Psoas muscle (tissue), 8 donors: Measurements from ENCODE around the gene PDIA6. TPM values are rescaled to one million over a fixed set of nuclear protein-coding genes. Genes with fewer than 3 reads are reported as not detected.

Source experiments
- ATAC-seq, 4 donors: fragments of 200-7000 bp; cut with Tn5 transposase; one replicate each; pipeline ENCODE4 v1.9.1; 2020; ENCODE audit warnings: moderate library complexity in 3 of 4, mild to moderate bottlenecking in 2 of 4
- DNase-seq, 2 donors: peaks; one replicate each; pipeline ENCODE4 v3.0.0-alpha.2; 2020
- H3K27ac ChIP-seq: fragments of 200-600 bp; one replicate; pipeline ENCODE4 v1.8.0; 2022
- H3K27me3 ChIP-seq, 3 donors: fragments of 200-600 bp in 1 of 3; one replicate each; pipeline versions ENCODE4 v1.6.1 to v1.8.0; 2013 to 2022; ENCODE audit warnings: low read length in 2 of 3, mild to moderate bottlenecking in 2 of 3, moderate library complexity in 1 of 3; ENCODE audit not compliant: insufficient read depth in 3 of 3
- H3K36me3 ChIP-seq, 2 donors: fragments of 200-600 bp in 1 of 2; one replicate each; pipeline versions ENCODE4 v1.6.1 to v1.8.0; 2013 to 2022; ENCODE audit warnings: low read depth in 1 of 2, mild to moderate bottlenecking in 1 of 2, moderate library complexity in 1 of 2; ENCODE audit not compliant: insufficient read depth in 1 of 2
- H3K4me1 ChIP-seq: fragments of 200-600 bp; one replicate; pipeline ENCODE4 v1.8.0; 2022
- H3K4me3 ChIP-seq: fragments of 200-600 bp; one replicate; pipeline ENCODE4 v1.8.0; 2022; ENCODE audit warnings: mild to moderate bottlenecking
- H3K9me3 ChIP-seq: fragments of 200-600 bp; one replicate; pipeline ENCODE4 v1.8.0; 2022
- WGBS, 3 donors: extraction: QIAGEN DNeasy Blood & Tissue Kit; methylation state at CpG; one replicate each; pipeline versions ENCODE4 v1.1.6 to v1.1.7; 2013; 5-methylcytosine and 5-hydroxymethylcytosine counted together
- intact Hi-C, 2 donors: fragments of 100-400 bp; cut with DNase I; formaldehyde crosslinking; loops; one replicate each; pipeline versions ENCODE4 v1.11.0 to v1.14.2; 2022
- polyA plus RNA-seq, 3 donors: library from polyadenylated mRNA; stranded (reverse); fragments of 200-250 nt; gene quantifications; one replicate each; pipeline ENCODE4 v1.2.3, GENCODE V29; 2013
- total RNA-seq, 4 donors: library from RNA; stranded (reverse); fragmentation: NEBNext Ultra II Directional in 2 of 4; extraction: Animal tissue kit (Norgen Biotek cat#: 25700) in 2 of 4; gene quantifications; one replicate each; pipeline versions ENCODE4 v1.2.1 to v1.2.4, GENCODE V29; 2021 to 2023
- TF ChIP-seq, protein P1 (sequence below): fragments of 200-600 bp; IDR thresholded peaks from one replicate; pipeline ENCODE4 v1.8.0; 2022; ENCODE audit warnings: antibody characterized with exemption
- donor health status: healthy with polysubstance abuse.
- donor health status: DM: no; HTN: no; CAD: no; lungs with moderate emphysema.
- donor health status: Bipolar disorder and iron deficiency.
- donor health status: healthy.
- donor health status: DM: yes; HTN: yes; CAD: no.
- donor health status: DM: no; HTN: no; CAD: no.
- donor health status: DM: no; HTN: no; CAD: no.
- donor health status: DM: yes; HTN: yes; CAD: no.

The PDIA6 gene
- total and polyA plus RNA-seq, 7 donors: 40.1 to 139 (median 56.7) TPM

DNA sequence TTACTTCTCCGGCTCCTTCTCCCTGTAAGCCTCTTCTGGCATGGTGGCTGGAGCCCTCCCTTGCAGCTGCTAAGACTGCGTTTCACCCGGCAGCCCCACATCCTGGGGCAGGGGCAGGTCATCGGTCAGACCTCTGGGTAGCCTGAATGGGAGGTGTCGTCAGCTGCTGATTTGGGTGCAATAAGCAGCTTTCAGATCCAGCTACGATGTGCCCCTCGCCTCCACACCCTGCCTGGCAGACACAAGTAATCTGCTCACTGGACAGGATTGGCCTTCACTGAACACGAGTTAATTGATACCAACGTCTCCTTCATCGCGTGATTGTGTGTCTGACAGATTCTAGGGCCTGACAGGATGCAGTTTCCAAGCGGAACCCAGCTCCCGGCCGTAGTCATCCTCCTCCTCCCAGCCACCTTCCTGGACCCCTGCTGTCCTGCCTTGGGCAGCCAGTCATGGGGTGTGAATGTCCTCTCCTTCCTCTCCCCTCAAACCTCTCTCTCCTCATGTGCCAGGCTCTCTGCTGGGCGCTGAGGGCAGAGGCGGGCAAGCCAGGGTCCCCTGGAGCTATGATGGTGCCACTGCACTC is 18.9 kb upstream of the PDIA6 start:
- H3K27ac ChIP-seq: no peak overlapping the region
- no peaks in the 10 kb centered on the region for H3K4me1 ChIP-seq
- ATAC-seq (no peak), DNase-seq (no peak)
- H3K4me3 ChIP-seq: no peak overlapping the region
- intact Hi-C loops: loop anchor here (5.0 to 10.0 kb wide), 4 partner anchors 66 to 753 kb away; no protein-coding TSS in a partner anchor
- H3K27me3 ChIP-seq: peaks cover 0 to 14% (median 2%) of the 10 kb centered on the region in 3 donors
- no peaks in the 10 kb centered on the region for H3K36me3 ChIP-seq
- TF ChIP-seq, protein P1, sequence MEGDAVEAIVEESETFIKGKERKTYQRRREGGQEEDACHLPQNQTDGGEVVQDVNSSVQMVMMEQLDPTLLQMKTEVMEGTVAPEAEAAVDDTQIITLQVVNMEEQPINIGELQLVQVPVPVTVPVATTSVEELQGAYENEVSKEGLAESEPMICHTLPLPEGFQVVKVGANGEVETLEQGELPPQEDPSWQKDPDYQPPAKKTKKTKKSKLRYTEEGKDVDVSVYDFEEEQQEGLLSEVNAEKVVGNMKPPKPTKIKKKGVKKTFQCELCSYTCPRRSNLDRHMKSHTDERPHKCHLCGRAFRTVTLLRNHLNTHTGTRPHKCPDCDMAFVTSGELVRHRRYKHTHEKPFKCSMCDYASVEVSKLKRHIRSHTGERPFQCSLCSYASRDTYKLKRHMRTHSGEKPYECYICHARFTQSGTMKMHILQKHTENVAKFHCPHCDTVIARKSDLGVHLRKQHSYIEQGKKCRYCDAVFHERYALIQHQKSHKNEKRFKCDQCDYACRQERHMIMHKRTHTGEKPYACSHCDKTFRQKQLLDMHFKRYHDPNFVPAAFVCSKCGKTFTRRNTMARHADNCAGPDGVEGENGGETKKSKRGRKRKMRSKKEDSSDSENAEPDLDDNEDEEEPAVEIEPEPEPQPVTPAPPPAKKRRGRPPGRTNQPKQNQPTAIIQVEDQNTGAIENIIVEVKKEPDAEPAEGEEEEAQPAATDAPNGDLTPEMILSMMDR: no peak
- H3K9me3 ChIP-seq: no peaks in the 10 kb centered on the region
- WGBS, 3 donors: 52 to 55% (median 52%) methylated on average over 16 of the region's 16 CpGs

DNA sequence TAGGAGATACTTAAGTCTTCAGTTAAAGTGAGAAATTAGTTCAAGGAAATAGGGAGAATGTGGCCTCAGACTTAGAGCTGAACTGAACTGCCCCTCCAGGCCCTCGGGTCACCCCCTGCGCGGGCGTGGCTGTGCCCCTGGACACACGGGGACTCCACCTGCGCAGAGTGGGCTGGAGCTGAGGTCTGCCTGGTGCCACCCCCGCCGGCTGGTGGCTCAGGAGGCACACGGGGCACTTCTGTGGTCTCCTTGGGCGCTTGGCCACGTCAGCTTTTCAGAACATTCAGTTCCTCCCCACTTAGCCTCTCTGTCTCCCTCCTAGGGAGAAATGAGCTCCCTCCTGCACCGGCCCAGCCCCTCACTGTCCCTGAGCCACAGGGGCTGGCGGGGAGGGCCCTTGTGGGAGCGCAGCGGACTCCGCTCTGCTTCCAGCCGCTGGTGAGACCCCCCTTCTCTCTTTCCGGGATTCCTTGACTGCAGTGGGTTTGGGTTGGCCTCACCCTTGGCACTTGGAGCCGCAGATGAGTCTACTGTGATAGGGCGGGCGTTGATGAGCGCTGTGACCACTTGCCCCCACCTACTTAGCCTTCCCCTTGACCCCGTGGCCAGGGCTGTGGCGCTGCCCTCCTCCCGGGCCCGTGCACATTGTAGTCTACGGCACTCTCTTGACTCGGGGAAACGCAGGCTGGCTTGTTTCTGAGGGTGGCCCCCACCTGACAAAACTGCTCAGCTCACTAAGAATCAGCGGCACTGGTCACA is 18.2 kb upstream of the PDIA6 start:
- H3K9me3 ChIP-seq: no peaks in the 10 kb centered on the region
- intact Hi-C loops: loop anchor here (5.0 to 10.0 kb wide), 4 partner anchors 66 to 754 kb away; no protein-coding TSS in a partner anchor
- no peaks in the 10 kb centered on the region for H3K36me3 ChIP-seq
- DNase-seq (no peak), ATAC-seq (no peak)
- H3K4me3 ChIP-seq: no peak overlapping the region
- TF ChIP-seq, protein P1: no peak
- peaks cover 0 to 14% (median 2%) of the 10 kb centered on the region in 3 donors for H3K27me3 ChIP-seq
- 70 to 73% (median 71%) methylated on average over 29 to 30 of the region's 30 CpGs for WGBS, 3 donors
- H3K27ac ChIP-seq: no peak overlapping the region
- no peaks in the 10 kb centered on the region for H3K4me1 ChIP-seq

DNA sequence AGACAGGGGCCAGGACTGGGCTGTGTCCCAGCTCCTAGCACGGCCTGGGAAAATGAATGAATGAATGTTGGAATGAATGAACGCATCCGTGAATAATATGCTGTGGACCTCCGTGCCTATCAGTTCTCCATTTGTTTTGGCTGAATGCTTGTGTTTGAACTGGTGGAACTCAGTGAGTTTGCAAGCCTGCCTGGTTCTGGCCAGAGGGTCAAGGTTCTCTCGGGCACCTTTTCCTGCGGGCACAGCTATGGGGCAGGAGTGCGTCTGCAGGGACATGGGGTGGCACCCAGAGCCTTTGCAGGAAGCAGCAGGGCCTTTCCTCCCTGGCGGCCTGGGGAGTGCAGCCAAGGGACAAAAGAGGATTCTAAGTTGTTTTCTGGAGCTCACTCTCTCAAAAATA is 17.6 kb upstream of the PDIA6 start:
- H3K4me3 ChIP-seq: no peak overlapping the region
- H3K4me1 ChIP-seq: no peaks in the 10 kb centered on the region
- DNase-seq: no peak
- no peak for ATAC-seq
- WGBS, 3 donors: 76 to 81% (median 81%) methylated on average over 8 of the region's 8 CpGs
- H3K9me3 ChIP-seq: no peaks in the 10 kb centered on the region
- no peak overlapping the region for H3K27ac ChIP-seq
- TF ChIP-seq, protein P1: no peak
- intact Hi-C loops: loop anchor here (5.0 to 10.0 kb wide), 4 partner anchors 67 to 755 kb away; no protein-coding TSS in a partner anchor
- no peaks in the 10 kb centered on the region for H3K36me3 ChIP-seq
- H3K27me3 ChIP-seq: peaks cover 0 to 14% (median 2%) of the 10 kb centered on the region in 3 donors

DNA sequence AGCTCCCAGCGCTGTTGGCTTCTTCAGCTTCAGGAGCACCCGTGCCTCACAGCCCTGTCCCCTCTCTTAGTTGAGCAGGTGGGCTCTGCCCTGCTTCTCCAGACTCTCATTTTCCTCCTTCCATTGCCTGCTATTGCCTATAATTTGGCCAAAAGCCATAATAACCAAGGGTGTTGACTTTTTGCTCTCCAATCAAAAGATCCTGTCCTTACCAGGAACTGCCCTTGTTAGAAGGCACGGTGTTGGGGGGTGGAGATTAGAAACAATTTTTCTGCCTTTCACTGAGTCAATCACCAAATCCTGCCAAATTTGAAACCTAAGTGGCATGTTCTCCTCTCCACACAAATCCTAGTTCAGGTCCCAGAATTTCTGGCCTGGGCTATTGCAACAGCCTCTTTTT is 16.7 kb upstream of the PDIA6 start:
- Histone ChIP-seq H3K4me1 (no peaks in the 10 kb centered on the region), H3K9me3 (no peaks in the 10 kb centered on the region), H3K27me3 (peaks cover 0 to 14% (median 2%) of the 10 kb centered on the region in 3 donors), H3K36me3 (no peaks in the 10 kb centered on the region), H3K4me3 (no peak overlapping the region), H3K27ac (no peak overlapping the region)
- WGBS, 3 donors: 66 to 79% (median 68%) methylated on average over 3 of the region's 3 CpGs
- no peak for DNase-seq
- ATAC-seq: no peak
- intact Hi-C loops: no loop called here
- TF ChIP-seq, protein P1: no peak
